DLD1 (cell line): Measurements from ENCODE around the gene MSRB1.

Experiments
- in situ Hi-C: cut with HindIII; loops from 2 replicates; pipeline ENCODE4 v1.10.0; 2017; ENCODE audit warnings: low sequenced_read_pairs

MSRB1 gene

DNA sequence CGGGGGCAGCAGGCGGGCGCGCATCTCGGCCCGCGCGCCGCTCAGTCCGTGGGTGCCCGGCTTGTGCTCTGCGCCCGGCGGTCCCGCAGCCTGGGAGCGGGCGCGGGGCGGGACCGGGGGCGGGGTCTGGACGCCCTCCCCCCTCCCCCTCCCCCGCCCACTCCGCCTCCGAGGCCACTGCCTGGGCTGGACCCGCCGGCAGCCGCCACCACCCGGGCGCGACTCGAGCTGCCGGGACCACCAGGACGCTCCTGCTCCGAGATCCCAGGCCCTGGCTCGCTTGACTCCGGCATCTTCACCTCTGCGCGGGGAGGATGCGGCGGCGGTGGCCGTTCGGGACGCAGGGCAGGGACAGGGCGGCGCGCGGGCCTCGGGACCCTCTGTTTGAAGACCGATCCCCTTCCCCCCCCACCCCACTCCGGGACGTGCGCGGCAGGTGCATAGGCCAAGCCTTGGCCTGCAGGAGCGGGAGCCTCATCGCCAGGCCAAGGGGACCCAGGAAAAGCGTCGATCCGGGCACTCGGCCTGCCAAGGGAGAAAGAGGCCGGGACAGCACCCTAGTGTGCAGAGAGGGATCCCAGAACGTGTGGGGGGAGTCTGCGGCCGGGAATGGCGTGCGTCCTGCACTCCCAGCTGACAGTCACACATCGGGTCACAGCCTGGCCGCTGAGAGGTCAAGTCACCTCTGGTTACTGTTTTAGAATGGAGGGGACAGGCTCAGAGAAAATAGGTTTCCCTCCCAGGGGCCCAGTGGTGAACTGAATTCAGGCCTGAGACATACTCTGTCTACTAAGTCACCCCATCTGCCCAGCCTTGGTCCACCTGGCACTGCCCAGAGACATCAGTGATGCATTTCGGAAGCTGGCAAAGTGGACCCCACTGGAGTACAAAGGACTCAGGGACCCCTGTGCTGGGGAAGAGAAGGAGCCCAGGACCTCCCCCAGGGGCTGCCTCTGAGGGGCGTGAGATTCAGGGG, 24.4 kb downstream of the MSRB1 start, which contains the start of gene HS3ST6:
TSS of gene HS3ST6 (minus strand) at position 65 of the 976 bp plus-strand sequence. CDS start 92 bp downstream, outside the sequence.
- in situ Hi-C loops: no loop called here

DNA sequence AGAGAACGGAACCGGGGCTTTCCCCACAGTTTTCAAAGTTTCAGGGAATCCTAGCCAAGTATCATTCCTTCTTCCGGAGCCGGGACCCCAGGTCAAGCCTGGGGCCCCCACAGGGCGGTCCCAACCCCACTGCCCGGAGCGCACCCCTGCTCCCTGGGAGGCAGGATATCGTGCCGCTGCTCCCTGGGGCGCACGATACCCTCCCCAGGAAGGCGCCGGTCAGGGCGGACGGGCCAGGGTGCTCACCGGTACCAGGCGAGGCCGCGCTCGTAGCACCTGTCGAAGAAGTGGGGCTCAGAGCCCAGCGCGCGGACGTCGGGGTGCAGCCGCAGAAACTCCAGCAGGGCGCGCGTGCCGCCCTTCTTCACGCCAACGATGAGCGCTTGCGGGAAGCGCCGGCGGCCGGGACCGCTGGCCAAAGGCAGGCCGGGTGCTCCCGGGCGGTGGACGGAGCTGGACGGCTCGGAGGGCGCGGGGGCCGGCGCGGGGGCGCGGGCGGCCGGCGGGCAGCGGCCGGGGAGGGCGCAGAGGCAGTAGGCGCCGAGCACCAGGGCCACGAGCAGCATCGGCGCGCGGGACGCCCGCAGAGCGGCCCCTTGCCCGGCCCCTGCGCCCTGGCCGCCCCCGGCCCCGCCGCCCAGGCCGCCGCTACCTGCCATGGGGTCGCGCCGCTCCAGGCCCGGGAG, 25.2 kb downstream of the MSRB1 start:
- in situ Hi-C loops: no loop called here

DNA sequence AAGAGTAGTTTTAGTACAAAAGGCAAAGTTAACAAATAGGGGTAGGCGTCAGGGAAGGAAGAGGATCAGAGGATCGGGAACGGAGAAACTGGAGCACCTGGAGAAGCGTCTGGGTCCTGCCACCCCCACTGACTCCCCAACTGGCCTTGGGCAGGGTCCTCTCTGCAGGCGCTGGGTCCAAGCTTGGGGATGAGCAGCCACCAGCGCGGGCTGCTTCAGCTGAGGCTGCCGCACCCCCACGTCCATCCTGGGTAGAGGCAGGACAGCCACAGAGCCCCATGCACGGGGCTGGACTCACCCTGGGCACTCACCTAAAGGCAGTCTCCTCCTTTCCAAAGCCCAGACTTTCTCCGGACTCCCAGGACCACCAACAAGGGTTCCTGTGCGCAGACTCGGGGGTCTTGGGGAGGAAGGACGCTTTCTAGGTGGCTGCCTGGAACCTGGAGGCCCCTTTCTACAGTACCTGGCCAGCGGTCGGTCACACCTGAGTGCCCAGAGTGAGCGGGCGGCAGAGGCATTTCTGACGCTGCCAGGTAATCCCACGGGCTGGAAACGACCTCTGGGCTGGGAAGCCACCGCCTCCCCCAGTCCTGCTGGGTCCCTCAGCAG, 25.8 kb downstream of the MSRB1 start:
- in situ Hi-C loops: no loop called here

DNA sequence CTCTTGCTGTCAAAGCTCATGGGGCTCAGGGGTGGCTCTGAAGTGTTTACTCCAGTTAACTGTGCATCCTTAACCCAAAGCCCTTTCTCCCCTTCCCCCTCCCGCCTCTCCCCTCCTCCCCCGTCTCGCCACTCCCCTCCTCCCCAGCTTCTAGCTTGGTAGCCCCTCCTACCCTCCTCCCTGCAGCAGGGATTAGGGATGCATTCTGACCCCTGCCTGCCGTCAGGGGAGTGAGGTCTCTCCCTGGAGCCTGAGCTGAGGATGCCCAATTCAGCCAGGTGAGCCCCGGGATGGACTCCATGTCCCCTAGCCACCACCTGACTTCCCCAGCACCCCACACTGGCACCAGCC, 26.4 kb downstream of the MSRB1 start:
- in situ Hi-C loops: no loop called here

- in situ Hi-C loops: no loop called here
Measured at GRCh38 chr16:1915732-1916639, 27.0 kb downstream of the MSRB1 start.

DNA sequence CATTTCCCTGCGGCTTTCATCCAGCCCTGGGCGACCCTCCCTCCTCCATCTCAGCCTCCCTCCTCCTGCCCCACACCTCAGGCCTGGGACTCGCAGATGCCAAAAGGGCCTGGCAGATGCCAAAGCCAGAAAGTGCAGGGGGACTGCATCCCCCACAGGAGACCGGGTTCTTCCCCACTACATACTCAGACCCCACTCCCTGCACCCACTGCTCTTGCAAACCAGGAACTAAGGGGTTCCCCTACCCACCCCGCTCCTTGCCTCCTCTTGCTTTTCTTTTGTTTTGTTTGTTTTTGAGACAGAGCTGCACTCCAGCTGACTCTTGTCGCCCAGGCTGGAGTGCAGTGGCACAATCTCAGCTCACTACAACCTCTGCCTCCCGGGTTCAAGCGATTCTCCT, 28.0 kb downstream of the MSRB1 start:
- in situ Hi-C loops: no loop called here

GRCh38 chr16:1914084-1914608, 28.9 kb downstream of the MSRB1 start:
- in situ Hi-C loops: no loop called here

- in situ Hi-C loops: no loop called here
Measured at GRCh38 chr16:1913327-1914083, 29.5 kb downstream of the MSRB1 start.

DNA sequence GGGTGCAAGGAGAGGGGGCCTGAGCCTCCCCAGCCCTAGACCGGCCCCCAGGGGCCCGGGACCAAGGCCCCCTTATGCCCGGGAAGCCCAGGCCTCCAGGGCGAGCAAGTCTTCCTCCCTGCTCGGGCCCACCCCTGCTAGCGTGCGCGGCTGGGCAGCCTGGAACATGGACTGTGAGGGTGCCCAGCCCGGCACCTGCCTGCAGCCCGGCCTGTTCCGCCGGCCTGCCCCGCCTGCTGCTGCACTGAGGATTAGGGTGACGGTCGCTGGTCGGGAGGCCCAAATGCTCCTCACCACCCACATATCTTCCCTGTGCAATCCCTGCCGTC, 30.8 kb downstream of the MSRB1 start:
- in situ Hi-C loops: no loop called here

DNA sequence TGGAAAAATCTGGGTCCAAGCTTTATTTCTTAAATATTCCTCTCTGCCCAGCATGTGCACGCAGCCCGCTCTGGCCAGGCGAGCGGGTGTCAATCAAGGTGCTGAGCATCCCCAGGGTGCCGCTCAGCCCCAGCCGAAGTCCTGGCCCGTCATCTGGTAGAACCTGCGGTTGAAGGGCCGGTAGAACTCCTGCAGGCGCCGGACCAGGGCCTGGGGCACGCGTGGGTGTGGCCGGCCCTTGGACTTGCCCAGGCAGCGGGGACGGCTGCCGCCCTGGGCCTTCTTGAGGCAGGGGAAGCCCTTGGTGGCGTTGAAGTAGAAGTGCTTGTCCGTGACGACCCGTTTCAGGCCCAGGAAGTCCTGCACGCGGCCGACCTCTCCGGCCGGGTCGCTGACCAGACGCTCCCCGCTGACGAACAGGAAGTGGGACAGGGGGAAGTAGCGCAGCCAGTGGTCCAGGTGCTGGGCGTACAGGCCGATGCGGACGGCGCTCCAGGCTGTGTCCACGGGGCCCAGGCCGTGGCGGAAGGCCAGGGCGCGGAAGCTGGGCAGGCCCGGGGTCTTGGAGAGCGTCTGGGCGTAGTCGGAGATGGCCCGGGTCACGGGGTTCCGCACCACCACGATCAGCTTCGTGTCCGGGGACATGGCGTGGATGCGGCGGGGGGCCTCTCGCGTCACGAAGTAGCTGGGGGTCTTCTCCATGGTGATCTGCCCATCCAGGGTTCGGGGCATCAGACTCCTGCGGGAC, 31.4 kb downstream of the MSRB1 start:
- in situ Hi-C loops: no loop called here

GRCh38 chr16:1909561-1910231, 33.3 kb downstream of the MSRB1 start:
- in situ Hi-C loops: no loop called here

DNA sequence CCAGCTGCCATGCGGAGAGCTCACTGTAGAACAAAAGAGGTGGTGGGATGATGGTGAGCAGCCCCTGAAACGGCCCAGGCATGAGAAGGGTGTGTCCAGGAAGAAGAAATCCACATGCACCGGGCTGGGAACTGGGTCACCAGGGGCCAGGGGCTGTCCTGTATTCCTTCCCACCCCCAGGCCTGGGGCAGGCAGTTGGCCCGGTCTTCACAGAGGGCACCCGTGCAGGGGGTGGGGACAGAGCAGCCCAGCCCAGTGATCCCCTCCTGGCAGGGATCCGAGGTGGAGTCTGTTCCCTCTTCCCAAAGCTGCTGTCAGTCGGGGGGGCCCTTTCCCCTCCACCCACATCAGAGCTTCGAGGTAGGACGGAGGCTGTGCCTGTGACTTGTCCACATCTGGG, 34.0 kb downstream of the MSRB1 start:
- in situ Hi-C loops: no loop called here

GRCh38 chr16:1908184-1908583, 34.8 kb downstream of the MSRB1 start:
- in situ Hi-C loops: no loop called here

DNA sequence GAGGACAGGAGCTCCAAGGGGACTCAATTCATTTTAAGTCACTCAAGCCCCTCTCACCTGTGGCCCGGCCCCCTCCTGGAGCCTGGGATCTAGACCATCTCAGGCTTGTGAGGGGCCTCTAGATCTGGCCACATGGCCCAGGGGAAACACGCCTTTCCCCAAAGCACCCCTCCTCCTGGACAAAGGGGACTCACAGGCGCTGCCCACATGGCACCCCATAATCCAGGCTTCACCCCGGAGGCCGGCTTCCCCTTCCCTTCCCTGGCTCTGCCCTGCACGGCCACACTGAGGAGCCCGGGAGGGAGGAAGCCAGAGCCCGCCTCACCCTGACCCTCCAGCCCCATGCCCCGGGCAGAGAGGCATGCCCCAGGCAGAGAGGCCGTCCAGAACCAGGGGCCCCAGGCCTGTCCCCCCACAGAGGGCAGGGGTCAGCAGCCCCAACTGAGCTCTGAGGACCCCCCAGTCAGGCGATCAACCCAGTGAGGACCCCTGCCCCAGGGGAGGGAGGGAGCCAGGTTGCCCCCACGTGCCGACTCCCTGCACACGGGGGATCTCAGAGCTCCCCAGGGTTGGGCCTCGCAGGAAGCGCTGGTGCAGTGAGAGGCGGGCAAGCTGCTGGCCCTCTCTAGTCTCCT, 35.7 kb downstream of the MSRB1 start:
- in situ Hi-C loops: no loop called here

DNA sequence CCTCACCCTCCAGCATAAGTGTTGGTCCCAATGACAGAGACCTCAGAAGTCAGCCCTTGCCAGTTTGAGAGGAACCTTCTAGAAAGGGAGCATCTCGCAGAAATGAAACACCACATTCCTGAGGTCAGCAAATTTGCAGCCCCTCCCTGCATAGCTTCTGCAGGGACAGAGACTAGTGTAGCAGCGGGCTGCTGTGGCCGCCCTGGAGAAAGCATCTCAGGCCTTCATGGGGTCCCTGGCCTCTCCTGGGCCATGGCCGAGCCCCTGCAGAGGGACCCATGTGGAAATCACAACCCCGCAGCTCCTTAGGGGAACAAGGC, 36.2 kb downstream of the MSRB1 start:
- in situ Hi-C loops: no loop called here

- in situ Hi-C loops: no loop called here
Measured at GRCh38 chr16:1906055-1906845, 36.7 kb downstream of the MSRB1 start.
